ENCODE measurements around the gene HES6.

Gene HES6

GRCh38 chr2:238239863-238240756, at the start of gene HES6:
Gene HES6, minus strand, starts transcription at chr2:238240038. Its CDS starts 133 bp downstream, at chr2:238239905.
- peak; percentile 91 for DNase-seq (ENCODE audit: low read depth)
- no peak for TF ChIP-seq CTCF (IDR thresholded peaks at IDR 0.05; ENCODE audit: insufficient read depth, low read depth, low read length, missing control alignments)
- peak within 1 kb of the TSS; percentile 61 for H3K4me3 ChIP-seq (ENCODE audit: low read depth, low read length)

- DNase-seq (ENCODE audit: low read depth) = peak; percentile 42
- H3K4me3 ChIP-seq (ENCODE audit: low read depth, low read length) = peak overlapping the region; percentile 68
- TF ChIP-seq CTCF (IDR thresholded peaks at IDR 0.05; ENCODE audit: insufficient read depth, low read depth, low read length, missing control alignments) = no peak
Measured at GRCh38 chr2:238289574-238289973, 49.7 kb upstream of the HES6 start.

GRCh38 chr2:238288650-238289573, 49.1 kb upstream of the HES6 start:
- DNase-seq (ENCODE audit: low read depth) = peak; percentile 99
- peak overlapping the region; percentile 68 for H3K4me3 ChIP-seq (ENCODE audit: low read depth, low read length)
- peak; percentile 27 for TF ChIP-seq CTCF (IDR thresholded peaks at IDR 0.05; ENCODE audit: insufficient read depth, low read depth, low read length, missing control alignments)

GRCh38 chr2:238287737-238288649, 48.2 kb upstream of the HES6 start, which contains the start of gene PER2:
Gene PER2, minus strand, starts transcription at chr2:238288610. Its CDS starts 10,674 bp downstream, at chr2:238277936.
- peak within 1 kb of the TSS; percentile 95 for H3K4me3 ChIP-seq (ENCODE audit: low read depth, low read length)
- DNase-seq (ENCODE audit: low read depth) = peak; percentile 54
- TF ChIP-seq CTCF (IDR thresholded peaks at IDR 0.05; ENCODE audit: insufficient read depth, low read depth, low read length, missing control alignments) = peak; percentile 2

GRCh38 chr2:238286987-238287736, 47.3 kb upstream of the HES6 start:
- no peak for TF ChIP-seq CTCF (IDR thresholded peaks at IDR 0.05; ENCODE audit: insufficient read depth, low read depth, low read length, missing control alignments)
- DNase-seq (ENCODE audit: low read depth) = no peak
- H3K4me3 ChIP-seq (ENCODE audit: low read depth, low read length) = peak overlapping the region; percentile 95

Data from GM12865 (cell line).